NT2/D1 (cell line): Measurements from ENCODE around the gene KLK13.

Source experiments
- DNase-seq: peaks from one replicate; pipeline ENCODE4 v3.0.0-alpha.2; 2011; ENCODE audit warnings: low read depth, low spot score
- H3K27me3 ChIP-seq: 2 replicates; pipeline ENCODE4 v1.6.0; 2011; ENCODE audit warnings: mild to moderate bottlenecking; ENCODE audit not compliant: insufficient read length, insufficient read depth
- H3K36me3 ChIP-seq: 2 replicates; pipeline ENCODE4 v1.6.1; 2011; ENCODE audit warnings: mild to moderate bottlenecking, low read length, mixed read lengths; ENCODE audit not compliant: insufficient read depth, insufficient read length
- H3K4me1 ChIP-seq: 2 replicates; pipeline ENCODE4 v1.5.1; 2011; ENCODE audit not compliant: insufficient read depth, insufficient read length
- H3K4me3 ChIP-seq: 2 replicates; pipeline ENCODE4 v1.5.1; 2011; ENCODE audit warnings: low read depth; ENCODE audit not compliant: insufficient read length
- H3K9ac ChIP-seq: 2 replicates; pipeline ENCODE4 v1.6.0; 2011; ENCODE audit warnings: low read depth; ENCODE audit not compliant: insufficient read length
- H3K9me3 ChIP-seq: 2 replicates; pipeline ENCODE4 v1.5.1; 2011; ENCODE audit warnings: mild to moderate bottlenecking, low read length; ENCODE audit not compliant: insufficient read depth
- SUZ12 ChIP-seq: IDR thresholded peaks from 2 replicates; pipeline ENCODE4 v1.6.1; 2011; ENCODE audit not compliant: insufficient read length, insufficient read depth; ENCODE audit errors: extremely low read depth
- YY1 ChIP-seq: IDR thresholded peaks from 2 replicates; pipeline ENCODE4 v1.6.1; 2011; ENCODE audit not compliant: insufficient read length, insufficient read depth
- ZNF274 ChIP-seq: IDR thresholded peaks from 2 replicates; pipeline ENCODE4 v1.6.1; 2011; ENCODE audit warnings: mild to moderate bottlenecking, low read depth, low read length

The KLK13 gene

GRCh38 chr19:51091895-51092873, 27.3 kb upstream of the KLK13 start:
- no peak for DNase-seq
- Histone ChIP-seq H3K4me1 (peaks cover 6% of the 10 kb centered on the region), H3K9ac (no peak overlapping the region), H3K9me3 (no peaks in the 10 kb centered on the region), H3K27me3 (no peaks in the 10 kb centered on the region), H3K36me3 (no peaks in the 10 kb centered on the region), H3K4me3 (no peak overlapping the region)
- TF ChIP-seq SUZ12 (no peak), YY1 (no peak), ZNF274 (no peak)

- Histone ChIP-seq H3K36me3 (no peaks in the 10 kb centered on the region), H3K9me3 (no peaks in the 10 kb centered on the region), H3K4me3 (no peak overlapping the region), H3K27me3 (no peaks in the 10 kb centered on the region), H3K4me1 (peaks cover 9% of the 10 kb centered on the region), H3K9ac (no peak overlapping the region)
- TF ChIP-seq YY1 (no peak), SUZ12 (no peak), ZNF274 (no peak)
- DNase-seq, result no peak
Observed at GRCh38 chr19:51091126-51091525, 26.2 kb upstream of the KLK13 start.

- DNase-seq, result no peak
Observed at GRCh38 chr19:51090471-51090870, 25.6 kb upstream of the KLK13 start.

GRCh38 chr19:51089786-51090185, 24.9 kb upstream of the KLK13 start:
- TF ChIP-seq ZNF274 (no peak), SUZ12 (no peak), YY1 (no peak)
- H3K36me3 ChIP-seq, result no peaks in the 10 kb centered on the region
- DNase-seq, result no peak
- no peaks in the 10 kb centered on the region for H3K9me3 ChIP-seq
- H3K27me3 ChIP-seq, result no peaks in the 10 kb centered on the region
- no peak overlapping the region for H3K4me3 ChIP-seq
- H3K9ac ChIP-seq, result no peak overlapping the region
- H3K4me1 ChIP-seq, result peaks cover 9% of the 10 kb centered on the region

More at GRCh38 chr19:51090471-51090870, 25.6 kb upstream of the KLK13 start:
- Histone ChIP-seq H3K4me3 (no peak overlapping the region), H3K9ac (no peak overlapping the region), H3K4me1 (peaks cover 9% of the 10 kb centered on the region), H3K36me3 (no peaks in the 10 kb centered on the region), H3K27me3 (no peaks in the 10 kb centered on the region), H3K9me3 (no peaks in the 10 kb centered on the region)
- no peak for TF ChIP-seq SUZ12

- Histone ChIP-seq H3K9me3 (no peaks in the 10 kb centered on the region), H3K9ac (no peak overlapping the region), H3K4me3 (no peak overlapping the region), H3K27me3 (no peaks in the 10 kb centered on the region), H3K36me3 (no peaks in the 10 kb centered on the region), H3K4me1 (peaks cover 6% of the 10 kb centered on the region)
- TF ChIP-seq YY1 (no peak), ZNF274 (no peak), SUZ12 (no peak)
- no peak for DNase-seq
Observed at GRCh38 chr19:51086153-51086850, 21.4 kb upstream of the KLK13 start.

- Histone ChIP-seq H3K27me3 (no peaks in the 10 kb centered on the region), H3K4me1 (peaks cover 6% of the 10 kb centered on the region), H3K36me3 (no peaks in the 10 kb centered on the region), H3K9ac (no peak overlapping the region), H3K4me3 (no peak overlapping the region), H3K9me3 (no peaks in the 10 kb centered on the region)
- no peak for TF ChIP-seq ZNF274
- TF ChIP-seq SUZ12, result no peak
- TF ChIP-seq YY1, result no peak
- no peak for DNase-seq
Observed at GRCh38 chr19:51084505-51084904, 19.6 kb upstream of the KLK13 start.

GRCh38 chr19:51083783-51084182, 18.9 kb upstream of the KLK13 start:
- Histone ChIP-seq H3K36me3 (no peaks in the 10 kb centered on the region), H3K9me3 (no peaks in the 10 kb centered on the region), H3K4me3 (no peak overlapping the region), H3K4me1 (peaks cover 6% of the 10 kb centered on the region), H3K9ac (no peak overlapping the region), H3K27me3 (no peaks in the 10 kb centered on the region)
- TF ChIP-seq ZNF274 (no peak), SUZ12 (no peak), YY1 (no peak)
- DNase-seq, result no peak
